Keratinocyte (primary cell): Measurements from ENCODE around the gene ADGRA3.

Source experiments
- EZH2 ChIP-seq: IDR thresholded peaks from one replicate; pipeline ENCODE4 v1.6.1; 2012; ENCODE audit warnings: inconsistent platforms, mild to moderate bottlenecking, low read length, moderate library complexity
- TF ChIP-seq, protein P1 (sequence below), 3 experiments: IDR thresholded peaks in 1 of 3; conservative IDR thresholded peaks in 1 of 3; optimal IDR thresholded peaks in 1 of 3; 2 replicates in 2 of 3; 3 replicates in 1 of 3; pipeline versions ENCODE3 to v1.5.1; 2011; ENCODE audit warnings: low read length in 3 of 3, mild to moderate bottlenecking in 3 of 3, moderate library complexity in 2 of 3, control low read depth in 1 of 3, inconsistent platforms in 1 of 3; ENCODE audit not compliant: insufficient read depth in 2 of 3; ENCODE audit errors: extremely low read depth in 1 of 3

DNA sequence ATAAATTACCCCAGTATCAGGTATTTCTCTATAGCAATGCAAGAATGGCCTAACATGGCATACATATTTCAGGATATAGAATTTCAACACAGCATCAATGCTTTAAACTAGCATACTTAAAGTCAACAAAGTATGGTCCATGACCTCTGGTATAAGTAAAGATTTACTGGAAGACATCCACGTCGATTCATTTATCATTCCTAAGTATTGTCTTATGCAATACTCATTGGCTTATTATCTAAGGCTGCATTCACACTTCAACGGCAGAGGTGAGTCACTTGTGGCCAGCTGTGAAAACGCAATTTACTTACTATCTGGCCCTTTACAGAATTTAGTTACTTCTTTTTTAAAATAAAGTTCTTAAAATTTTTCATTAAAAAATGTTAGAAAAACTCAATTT, 42.6 kb downstream of the ADGRA3 start:
- TF ChIP-seq, protein P1, sequence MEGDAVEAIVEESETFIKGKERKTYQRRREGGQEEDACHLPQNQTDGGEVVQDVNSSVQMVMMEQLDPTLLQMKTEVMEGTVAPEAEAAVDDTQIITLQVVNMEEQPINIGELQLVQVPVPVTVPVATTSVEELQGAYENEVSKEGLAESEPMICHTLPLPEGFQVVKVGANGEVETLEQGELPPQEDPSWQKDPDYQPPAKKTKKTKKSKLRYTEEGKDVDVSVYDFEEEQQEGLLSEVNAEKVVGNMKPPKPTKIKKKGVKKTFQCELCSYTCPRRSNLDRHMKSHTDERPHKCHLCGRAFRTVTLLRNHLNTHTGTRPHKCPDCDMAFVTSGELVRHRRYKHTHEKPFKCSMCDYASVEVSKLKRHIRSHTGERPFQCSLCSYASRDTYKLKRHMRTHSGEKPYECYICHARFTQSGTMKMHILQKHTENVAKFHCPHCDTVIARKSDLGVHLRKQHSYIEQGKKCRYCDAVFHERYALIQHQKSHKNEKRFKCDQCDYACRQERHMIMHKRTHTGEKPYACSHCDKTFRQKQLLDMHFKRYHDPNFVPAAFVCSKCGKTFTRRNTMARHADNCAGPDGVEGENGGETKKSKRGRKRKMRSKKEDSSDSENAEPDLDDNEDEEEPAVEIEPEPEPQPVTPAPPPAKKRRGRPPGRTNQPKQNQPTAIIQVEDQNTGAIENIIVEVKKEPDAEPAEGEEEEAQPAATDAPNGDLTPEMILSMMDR (optimal IDR thresholded peaks at IDR 0.05 in 1 of 3, IDR thresholded peaks at IDR 0.05 in 1 of 3, conservative IDR thresholded peaks at IDR 0.05 in 1 of 3; ENCODE audit: extremely low read depth in 1 of 3, insufficient read depth in 2 of 3, low read length in 3 of 3): no peak
- TF ChIP-seq EZH2: no peak
